ENCODE data around the gene ZFC3H1. TPM values are rescaled to one million over a fixed set of nuclear protein-coding genes. Genes with fewer than 3 reads are reported as not detected.

Gene ZFC3H1
- total and polyA plus RNA-seq, 9 of the 15 experiments (the other 6 are each of a cell fraction or from before 2014, with no cell fraction given) = 14.8 to 80.5 (median 22.1) TPM

DNA sequence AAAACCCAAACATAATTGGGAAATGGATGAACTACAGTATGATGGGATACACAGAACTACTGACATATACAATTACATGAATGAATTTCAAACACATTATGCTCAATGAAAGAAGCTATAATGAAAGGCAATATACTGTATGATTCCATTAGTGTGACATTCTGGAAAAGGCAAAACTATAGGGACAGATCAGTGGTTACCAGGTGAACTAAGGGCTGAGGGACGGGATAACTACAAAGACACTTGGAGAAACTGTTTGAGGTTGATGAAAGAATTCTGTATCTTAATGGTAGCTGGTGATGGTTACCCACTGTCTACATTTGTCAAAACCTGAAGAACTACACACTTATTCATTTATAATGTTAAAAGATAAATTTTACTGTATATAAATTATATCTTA is 7.7 kb downstream of the ZFC3H1 start:
- H3K9me3 ChIP-seq (replicated peaks; ENCODE audit: control insufficient read depth, insufficient read depth, low read depth, low read length) = peaks cover 11% of the 10 kb centered on the region
- no peak overlapping the region for H2AFZ ChIP-seq (ENCODE audit: low read depth, low read length)
- H3K4me1 ChIP-seq (replicated peaks in 1 of 2; ENCODE audit: control insufficient read depth in 2 of 2, insufficient read depth in 2 of 2, low read length in 2 of 2) = peaks cover 1 to 9% of the 10 kb centered on the region in 2 experiments; a peak in 1 of 5 replicates
- ChIA-PET CTCF (ENCODE audit: low intra/inter-chr PET ratio) (no interaction called here), POLR2A (interaction anchor here (1.4 kb wide), 1 partner anchor 30 kb away, joined by 3 read pairs; the partner anchor contains the start of gene TMEM19)
- H3K79me2 ChIP-seq (ENCODE audit: control insufficient read depth, insufficient read depth, low read length) = peaks cover 91% of the 10 kb centered on the region
- intact Hi-C loops (cut with micrococcal nuclease) = no loop called here
- no peak overlapping the region for H3K27ac ChIP-seq (ENCODE audit: extremely low read depth, low read depth, low read length)
- no peak overlapping the region for H3K4me2 ChIP-seq (ENCODE audit: insufficient read depth, low read length)
- FAIRE-seq = no peak
- 75% methylated on average over 1 of the region's 1 CpG for WGBS (ENCODE audit: insufficient coverage, low coverage, missing lambda C conversion rate)
- H3K27me3 ChIP-seq (ENCODE audit: control insufficient read depth in 2 of 2, insufficient read depth in 2 of 2, low read length in 2 of 2) = no peaks in the 10 kb centered on the region
- TF ChIP-seq HMBOX1 (IDR thresholded peaks at IDR 0.05) (peak; percentile 53; the same call in 1 of the 2 replicates), PHF20 (IDR thresholded peaks at IDR 0.05; ENCODE audit: partially characterized antibody) (no peak)
- BruUV-seq (replicated peaks) = no TSS peak
- peak; percentile 50 for ATAC-seq
- H4K20me1 ChIP-seq (replicated peaks; ENCODE audit: control insufficient read depth, insufficient read depth, low read length) = no peaks in the 10 kb centered on the region
- H3K9ac ChIP-seq (ENCODE audit: insufficient read depth in 1 of 2, low read depth in 2 of 2, low read length in 2 of 2) = no peak overlapping the region
- H3K9me1 ChIP-seq (ENCODE audit: control insufficient read depth, insufficient read depth, low read length) = no peaks in the 10 kb centered on the region
- H3K4me3 ChIP-seq = no peak overlapping the region
- in situ Hi-C loops (cut with MboI) = no loop called here
- peaks cover 91% of the 10 kb centered on the region for H3K36me3 ChIP-seq (ENCODE audit: control insufficient read depth, insufficient read depth, low read length)
- DNase-seq (ENCODE audit: extremely low read depth in 1 of 4, low spot score in 3 of 4) = no peak

DNA sequence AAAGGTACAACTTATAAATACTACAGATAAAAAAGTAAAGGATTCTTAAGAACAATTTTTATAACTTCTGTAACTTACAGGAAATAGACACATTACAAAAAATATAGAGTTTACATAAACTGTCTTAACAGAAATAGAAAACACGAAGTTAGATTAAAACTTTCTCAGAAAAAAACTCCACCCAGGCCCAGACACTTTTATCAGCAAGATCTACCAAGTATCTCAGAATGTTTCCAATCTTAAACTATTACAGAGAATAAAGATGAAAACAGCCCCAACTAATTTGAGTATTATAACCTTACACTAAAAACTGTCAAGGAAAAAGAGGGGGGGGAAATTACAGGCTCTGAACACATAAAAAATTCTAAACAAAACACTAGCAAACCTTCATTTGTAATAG is 8.2 kb downstream of the ZFC3H1 start:
- Histone ChIP-seq H3K4me2 (ENCODE audit: insufficient read depth, low read length) (no peak overlapping the region), H3K27ac (ENCODE audit: extremely low read depth, low read depth, low read length) (no peak overlapping the region), H3K36me3 (ENCODE audit: control insufficient read depth, insufficient read depth, low read length) (peaks cover 93% of the 10 kb centered on the region), H3K79me2 (ENCODE audit: control insufficient read depth, insufficient read depth, low read length) (peaks cover 91% of the 10 kb centered on the region), H3K4me1 (replicated peaks in 1 of 2; ENCODE audit: control insufficient read depth in 2 of 2, insufficient read depth in 2 of 2, low read length in 2 of 2) (peaks cover 0 to 9% of the 10 kb centered on the region in 2 experiments; a peak in 1 of 5 replicates), H2AFZ (ENCODE audit: low read depth, low read length) (no peak overlapping the region), H3K27me3 (ENCODE audit: control insufficient read depth in 2 of 2, insufficient read depth in 2 of 2, low read length in 2 of 2) (no peaks in the 10 kb centered on the region), H3K9me3 (replicated peaks; ENCODE audit: control insufficient read depth, insufficient read depth, low read depth, low read length) (peaks cover 11% of the 10 kb centered on the region), H4K20me1 (replicated peaks; ENCODE audit: control insufficient read depth, insufficient read depth, low read length) (no peaks in the 10 kb centered on the region), H3K4me3 (no peak overlapping the region), H3K9ac (ENCODE audit: insufficient read depth in 1 of 2, low read depth in 2 of 2, low read length in 2 of 2) (no peak overlapping the region), H3K9me1 (ENCODE audit: control insufficient read depth, insufficient read depth, low read length) (no peaks in the 10 kb centered on the region)
- BruUV-seq (replicated peaks) = no TSS peak
- ATAC-seq = no peak; the same call in 2 of the 3 replicates
- intact Hi-C loops (cut with micrococcal nuclease) = no loop called here
- CTCF ChIA-PET (ENCODE audit: low intra/inter-chr PET ratio) = no interaction called here
- no peak for FAIRE-seq
- WGBS (ENCODE audit: insufficient coverage, low coverage, missing lambda C conversion rate) = 0% methylated on average over 1 of the region's 1 CpG
- in situ Hi-C loops (cut with MboI) = no loop called here
- DNase-seq (ENCODE audit: extremely low read depth in 1 of 4, low spot score in 3 of 4) = no peak
- POLR2A ChIA-PET = interaction anchor here (1.3 kb wide), 1 partner anchor 8 kb away, joined by 6 read pairs; the partner anchor contains the start of genes THAP2 and ZFC3H1
- no peak for TF ChIP-seq ZSCAN29 (IDR thresholded peaks at IDR 0.05)
- no peak for TF ChIP-seq ZNF507 (tag; conservative IDR thresholded peaks at IDR 0.05)
- TF ChIP-seq RBM14 (IDR thresholded peaks at IDR 0.05; ENCODE audit: borderline replicate concordance, insufficient read depth, low read depth, low read length) = no peak
- TF ChIP-seq TRIM24 (IDR thresholded peaks at IDR 0.05) = no peak
- TF ChIP-seq TAL1 (IDR thresholded peaks at IDR 0.05) = no peak
- no peak for TF ChIP-seq KDM5B (IDR thresholded peaks at IDR 0.05; ENCODE audit: insufficient replicate concordance, low read depth, low read length)
- no peak for TF ChIP-seq POU5F1 (IDR thresholded peaks at IDR 0.05; ENCODE audit: borderline replicate concordance, low read depth, low read length, partially characterized antibody)
- TF ChIP-seq NR4A1 (CRISPR knock-in tag; IDR thresholded peaks at IDR 0.05) = no peak
- no peak for TF ChIP-seq NR4A1 (tag; IDR thresholded peaks at IDR 0.05)
- no peak for TF ChIP-seq ETV1 (tag; conservative IDR thresholded peaks at IDR 0.05; ENCODE audit: low read depth)
- TF ChIP-seq DIDO1 (tag; IDR thresholded peaks at IDR 0.05; ENCODE audit: low read depth) = no peak

All from K562 (cell line).